Activated CD8-positive, alpha-beta memory T cell treated with anti-CD3 and anti-CD28 coated beads, Interleukin-2, amount 50 U/mL, for 1 hour (primary cell): ENCODE results near the gene SPEF1.

Source experiments
- DNase-seq: peaks from one replicate; pipeline ENCODE4 v3.0.0-alpha.2; 2020; ENCODE audit errors: extremely low read depth

The SPEF1 gene

GRCh38 chr20:3748073-3748472 lies 33.2 kb downstream of the SPEF1 start:
- no peak for DNase-seq

GRCh38 chr20:3747471-3747870 lies 33.8 kb downstream of the SPEF1 start:
- DNase-seq: no peak

GRCh38 chr20:3745686-3746173 lies 35.5 kb downstream of the SPEF1 start:
- no peak for DNase-seq

- peak; percentile 64 for DNase-seq
Measured at GRCh38 chr20:3744806-3745685, 36.2 kb downstream of the SPEF1 start.

- no peak for DNase-seq
Measured at GRCh38 chr20:3744037-3744436, 37.2 kb downstream of the SPEF1 start.

- DNase-seq: no peak
Measured at GRCh38 chr20:3743251-3743650, 38.0 kb downstream of the SPEF1 start.

GRCh38 chr20:3741836-3742458 lies 39.3 kb downstream of the SPEF1 start:
- DNase-seq: no peak

- no peak for DNase-seq
Measured at GRCh38 chr20:3740615-3741301, 40.5 kb downstream of the SPEF1 start.

GRCh38 chr20:3739926-3740451 lies 41.3 kb downstream of the SPEF1 start:
- DNase-seq: no peak

GRCh38 chr20:3739054-3739925 lies 42.0 kb downstream of the SPEF1 start:
- DNase-seq: no peak

- no peak for DNase-seq
Measured at GRCh38 chr20:3738111-3739053, 42.9 kb downstream of the SPEF1 start.

GRCh38 chr20:3735768-3736167 lies 45.5 kb downstream of the SPEF1 start:
- DNase-seq: no peak

GRCh38 chr20:3734111-3734843 lies 47.0 kb downstream of the SPEF1 start:
- no peak for DNase-seq

- DNase-seq: no peak
Measured at GRCh38 chr20:3733119-3733995, 47.9 kb downstream of the SPEF1 start.

- no peak for DNase-seq
Measured at GRCh38 chr20:3732327-3733118, 48.7 kb downstream of the SPEF1 start, which contains the start of gene HSPA12B. HSPA12B (plus strand) TSS chr20:3732685; CDS start chr20:3738675, 5,990 bp downstream.

GRCh38 chr20:3731944-3732326 lies 49.3 kb downstream of the SPEF1 start:
- DNase-seq: no peak
